ENCODE measurements around the gene ANK3.

- TF ChIP-seq CTCF (IDR thresholded peaks at IDR 0.05; ENCODE audit: low read depth, low read length): no peak
- no peak for TF ChIP-seq POLR2A (IDR thresholded peaks at IDR 0.05; ENCODE audit: extremely low read depth, insufficient read length)
- no peak for TF ChIP-seq MAX (IDR thresholded peaks at IDR 0.05; ENCODE audit: low read depth, low read length)
Measured at GRCh38 chr10:60291344-60291930, 98.2 kb downstream of the ANK3 start.
